GM21526 (cell line): ENCODE measurements around the gene PRODH.
"Not testable (repeated sequence)": the region's sequence is repeated elsewhere in the genome, so short reads cannot be mapped to it uniquely, and the experiment has no call there.

ENCODE experiments used
- ATAC-seq: cut with Tn5 transposase; IDR thresholded peaks from one replicate; pipeline ENCODE4 v1.9.1; 2021; ENCODE audit warnings: moderate library complexity; ENCODE audit not compliant: unreplicated experiment, low FRiP score

The PRODH gene

DNA sequence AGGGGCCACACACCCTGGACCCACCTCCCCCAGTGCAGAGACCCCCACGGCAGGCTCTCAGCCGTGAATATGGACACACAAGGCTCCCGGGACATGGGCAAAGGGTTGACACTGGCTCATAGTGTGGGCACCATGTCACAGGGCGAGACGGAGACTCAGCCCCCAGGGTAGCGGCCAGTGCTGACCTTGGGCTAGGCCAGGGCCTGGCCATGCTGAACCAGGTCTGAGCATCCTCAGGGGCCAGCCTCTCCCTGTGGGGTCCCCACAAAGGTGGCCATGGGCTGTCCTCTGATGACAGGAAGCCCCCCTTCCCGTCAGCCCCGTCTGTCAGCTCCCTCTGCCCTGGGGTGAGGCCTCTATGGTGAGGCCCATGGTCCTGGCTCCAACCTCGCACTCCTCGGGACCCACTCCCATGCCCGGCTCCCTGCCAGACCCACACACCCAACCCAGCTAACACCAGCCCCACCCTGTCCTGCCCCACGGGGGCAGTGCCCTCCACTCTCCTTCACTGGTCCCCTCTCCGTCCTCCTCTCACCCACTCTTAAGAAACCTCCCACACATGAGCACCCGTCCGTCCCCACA is 19.0 kb upstream of the PRODH start:
- no peak for ATAC-seq

- not testable (repeated sequence) for ATAC-seq
Observed at GRCh38 chr22:18954303-18954989, 18.4 kb upstream of the PRODH start.

DNA sequence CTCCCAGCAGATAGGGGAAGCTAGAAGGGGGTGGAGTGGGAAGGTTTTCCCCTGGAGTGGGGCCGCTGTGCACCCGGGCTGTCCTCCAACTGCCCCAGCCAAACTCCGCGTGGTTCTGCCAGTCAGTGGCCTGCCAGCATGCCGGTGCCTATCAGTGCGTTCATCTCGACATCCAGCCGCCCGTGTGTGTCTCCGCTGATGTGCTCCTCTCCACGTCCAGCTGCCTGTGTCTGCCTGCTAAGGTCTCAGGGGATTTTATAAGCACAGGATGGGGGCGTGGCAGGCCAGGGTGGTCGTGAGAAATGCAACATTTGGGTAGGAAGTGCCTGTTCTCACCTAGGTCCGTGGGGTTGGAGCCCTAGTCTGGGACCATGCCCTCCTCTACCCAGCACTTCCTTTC is 17.0 kb upstream of the PRODH start:
- ATAC-seq = not testable (repeated sequence)

DNA sequence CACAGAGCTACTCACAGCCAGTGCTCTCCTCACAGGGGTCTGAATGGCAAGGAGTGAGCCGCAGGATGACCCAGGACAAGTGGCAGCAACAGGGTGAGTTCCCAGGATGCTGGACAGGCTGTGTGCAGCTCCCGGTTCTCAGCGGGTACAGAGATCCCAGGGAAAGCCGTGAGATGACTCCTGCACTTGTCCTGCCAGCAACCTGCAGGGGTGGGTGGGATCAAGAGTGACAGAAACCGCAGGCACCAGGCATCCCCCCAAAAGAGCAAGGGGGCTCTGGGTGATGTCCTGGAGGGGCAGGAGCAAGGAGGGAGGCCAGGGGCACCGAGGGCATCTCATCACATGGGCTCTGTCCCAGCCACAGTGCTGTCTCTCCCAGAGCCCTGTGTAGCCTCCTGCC is 15.9 kb upstream of the PRODH start:
- no peak for ATAC-seq

DNA sequence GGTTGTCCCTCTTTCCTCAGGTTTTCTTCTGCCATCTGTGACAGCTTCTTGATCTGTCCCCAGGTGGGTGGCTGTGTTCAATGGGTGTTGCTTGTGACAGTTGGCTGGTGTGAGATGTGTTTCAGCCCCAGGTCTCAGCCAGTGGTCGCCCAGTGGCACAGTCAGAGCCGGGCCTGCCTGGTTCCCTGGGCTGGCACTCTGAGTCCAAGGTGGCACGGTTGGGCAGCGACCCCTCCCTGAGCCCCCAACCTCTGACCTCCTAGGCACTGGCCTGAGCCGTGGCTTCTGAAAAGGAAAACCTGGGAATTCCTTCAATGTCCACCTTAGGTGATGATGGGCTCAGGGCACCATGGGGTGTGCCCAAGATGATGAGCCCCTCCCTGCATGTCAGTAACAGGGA is 14.0 kb upstream of the PRODH start:
- no peak for ATAC-seq

GRCh38 chr22:18947905-18948304 is 11.8 kb upstream of the PRODH start:
- no peak for ATAC-seq

DNA sequence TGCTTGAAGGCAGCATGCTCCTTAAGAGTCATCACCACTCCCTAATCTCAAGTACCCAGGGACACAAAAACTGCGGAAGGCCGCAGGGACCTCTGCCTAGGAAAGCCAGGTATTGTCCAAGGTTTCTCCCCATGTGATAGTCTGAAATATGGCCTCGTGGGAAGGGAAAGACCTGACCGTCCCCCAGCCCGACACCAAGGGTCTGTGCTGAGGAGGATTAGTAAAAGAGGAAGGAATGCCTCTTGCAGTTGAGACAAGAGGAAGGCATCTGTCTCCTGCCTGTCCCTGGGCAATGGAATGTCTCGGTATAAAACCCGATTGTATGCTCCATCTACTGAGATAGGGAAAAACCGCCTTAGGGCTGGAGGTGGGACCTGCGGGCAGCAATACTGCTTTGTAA is 11.0 kb upstream of the PRODH start:
- ATAC-seq = not testable (repeated sequence)

GRCh38 chr22:18938691-18939090 is 2.6 kb upstream of the PRODH start:
- not testable (repeated sequence) for ATAC-seq

DNA sequence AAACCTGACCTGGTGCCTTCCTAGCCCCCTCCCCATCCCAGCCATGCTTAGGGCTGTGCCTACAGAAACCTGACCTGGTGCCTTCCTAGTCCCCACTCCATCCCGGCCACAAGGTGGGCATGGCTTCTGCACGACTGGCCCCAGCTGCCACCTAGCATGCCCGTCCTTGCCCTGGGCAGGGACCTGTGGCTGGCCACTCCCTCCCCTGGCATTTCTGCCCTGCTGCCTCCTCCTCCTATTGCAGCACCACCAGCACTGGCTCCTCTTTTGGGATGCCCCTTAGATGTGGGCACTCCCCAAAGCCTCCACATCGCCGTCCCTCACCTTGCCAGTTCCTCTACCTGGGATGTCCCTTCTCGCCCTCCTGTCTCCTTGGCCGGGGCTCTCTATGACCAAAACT is 1.4 kb downstream of the PRODH start:
- ATAC-seq = not testable (repeated sequence)

DNA sequence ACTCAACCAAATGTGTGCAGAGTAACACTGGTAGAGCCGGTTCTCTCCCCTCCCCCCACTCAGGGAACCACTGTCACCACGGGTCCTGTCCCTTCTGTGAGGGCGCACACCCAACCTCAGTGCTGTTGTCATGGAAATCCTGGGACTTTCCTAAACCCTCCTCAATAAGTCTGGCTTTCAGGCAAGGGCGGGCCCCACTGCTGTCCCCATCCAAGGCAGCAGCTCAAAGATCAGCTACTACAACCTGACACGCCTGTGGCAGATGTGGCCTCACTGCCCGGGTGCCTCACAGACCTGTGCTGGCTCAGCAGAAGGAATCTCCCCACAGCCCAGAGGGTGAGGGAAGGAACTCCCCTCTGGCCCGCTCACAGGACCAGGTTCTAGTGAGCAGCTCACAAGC is 2.2 kb downstream of the PRODH start:
- no peak for ATAC-seq

- ATAC-seq = no peak
Observed at GRCh38 chr22:18931905-18932652, 4.0 kb downstream of the PRODH start.

DNA sequence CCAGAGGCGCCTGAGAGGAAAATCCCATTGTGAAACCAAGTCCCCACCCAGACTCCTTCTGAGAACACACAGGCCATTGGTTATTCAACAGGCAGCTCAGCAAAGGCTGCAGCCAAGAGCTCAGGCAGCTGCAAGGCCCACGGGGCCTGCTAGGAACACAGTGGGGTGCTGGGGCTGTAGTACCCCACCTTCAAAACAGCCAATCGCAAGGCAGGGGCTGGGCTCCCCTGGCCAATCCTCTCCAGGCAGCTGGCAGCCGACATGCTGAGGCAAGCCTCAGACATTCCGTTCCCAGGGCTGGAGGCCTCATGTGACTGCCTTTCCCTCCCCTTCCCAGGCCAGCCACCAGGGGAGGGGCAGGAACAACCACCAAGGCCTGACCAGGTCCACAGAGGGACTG is 6.6 kb downstream of the PRODH start:
- no peak for ATAC-seq

GRCh38 chr22:18927573-18927972 is 8.5 kb downstream of the PRODH start:
- ATAC-seq = no peak

DNA sequence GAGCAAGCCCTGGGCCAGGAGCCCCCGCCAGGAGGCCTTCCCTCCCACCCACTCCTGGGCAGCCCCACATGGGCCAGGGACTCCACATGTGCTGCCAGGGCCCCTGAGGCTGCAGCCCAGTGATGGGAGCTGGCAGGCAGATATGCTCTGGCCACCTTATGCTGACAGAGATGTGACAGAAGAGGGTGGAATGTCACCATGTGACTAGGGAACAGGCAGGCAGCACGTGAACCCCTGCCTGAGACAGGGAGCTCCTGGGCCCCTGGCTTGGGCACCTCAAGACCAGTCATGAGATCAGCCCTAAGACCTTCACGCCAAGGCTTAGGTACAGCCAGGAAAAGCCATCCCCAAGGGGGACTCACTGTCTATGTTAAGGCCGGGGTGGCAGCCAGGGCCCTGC is 9.1 kb downstream of the PRODH start:
- no peak for ATAC-seq

GRCh38 chr22:18925368-18926064 is 10.6 kb downstream of the PRODH start:
- no peak for ATAC-seq

DNA sequence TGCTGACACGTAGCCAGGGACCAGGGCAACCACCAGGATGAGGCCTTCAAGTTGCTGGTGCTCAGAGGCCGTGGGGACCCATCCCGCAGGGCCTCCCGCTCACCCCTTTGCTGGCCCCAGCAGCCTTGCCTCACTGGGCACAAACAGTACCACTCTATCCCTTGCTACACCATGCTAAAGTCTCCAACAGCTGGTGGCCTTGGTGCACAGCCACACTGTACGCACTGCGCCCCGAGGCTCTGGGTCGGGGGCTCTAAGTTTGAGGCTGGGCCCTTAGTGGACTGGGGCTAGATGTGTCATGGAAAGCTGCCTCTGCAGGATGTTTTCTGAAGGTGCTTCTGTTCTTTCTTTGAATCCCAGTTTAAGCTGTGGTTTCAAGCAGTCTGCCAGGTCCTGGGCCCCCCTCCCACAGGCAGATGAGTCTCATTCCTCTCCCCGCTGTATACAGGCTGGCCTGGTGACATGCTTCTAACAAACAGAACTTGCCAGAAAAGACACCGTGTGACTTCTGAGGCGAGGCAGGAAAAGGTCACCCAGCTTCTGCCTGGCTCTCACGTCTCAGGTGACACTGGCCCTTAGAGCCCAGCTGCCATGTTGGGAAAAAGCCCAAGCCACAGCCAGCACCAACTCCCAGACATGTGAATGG is 15.7 kb downstream of the PRODH start:
- ATAC-seq = not testable (repeated sequence)

DNA sequence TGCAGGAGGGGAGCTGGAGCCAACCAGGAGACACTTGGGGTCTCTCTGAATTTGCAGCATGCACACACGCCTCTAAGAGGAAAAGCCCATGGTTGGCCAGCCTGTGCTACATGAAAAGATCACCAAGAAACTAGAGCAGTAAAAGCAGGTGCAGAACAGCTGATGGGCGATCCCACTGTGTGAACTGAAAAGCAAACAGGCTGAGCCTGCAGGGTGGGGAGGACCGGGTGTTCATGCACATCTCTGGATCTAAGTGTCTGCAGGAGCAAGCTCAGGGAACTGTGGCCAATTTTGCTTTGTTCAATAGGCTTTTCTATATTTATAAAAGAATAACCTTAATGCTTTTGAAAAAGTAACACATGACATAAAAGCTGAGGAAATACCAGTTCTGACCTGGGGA is 18.3 kb downstream of the PRODH start:
- ATAC-seq = not testable (repeated sequence)

- not testable (repeated sequence) for ATAC-seq
Observed at GRCh38 chr22:18915550-18915949, 20.5 kb downstream of the PRODH start.

DNA sequence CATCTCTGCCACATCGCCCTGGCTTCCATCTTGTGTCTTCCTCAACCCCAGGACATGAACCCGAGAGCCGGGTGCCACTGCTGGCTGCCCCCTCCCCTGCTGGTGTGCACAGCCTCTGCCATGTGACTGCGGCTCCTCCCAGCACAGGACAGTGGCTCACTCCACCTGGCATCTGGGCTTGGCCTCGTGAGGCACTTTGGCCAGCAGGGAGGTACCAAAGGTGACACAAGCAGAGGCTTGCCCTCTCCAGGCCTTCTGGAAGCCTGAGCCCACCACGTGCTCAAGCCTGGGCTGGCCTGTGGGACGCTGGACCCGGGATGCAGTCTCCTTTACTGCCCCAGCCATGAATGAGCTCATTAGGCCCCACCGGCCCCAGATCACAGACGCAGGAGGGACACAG is 21.5 kb downstream of the PRODH start:
- not testable (repeated sequence) for ATAC-seq

DNA sequence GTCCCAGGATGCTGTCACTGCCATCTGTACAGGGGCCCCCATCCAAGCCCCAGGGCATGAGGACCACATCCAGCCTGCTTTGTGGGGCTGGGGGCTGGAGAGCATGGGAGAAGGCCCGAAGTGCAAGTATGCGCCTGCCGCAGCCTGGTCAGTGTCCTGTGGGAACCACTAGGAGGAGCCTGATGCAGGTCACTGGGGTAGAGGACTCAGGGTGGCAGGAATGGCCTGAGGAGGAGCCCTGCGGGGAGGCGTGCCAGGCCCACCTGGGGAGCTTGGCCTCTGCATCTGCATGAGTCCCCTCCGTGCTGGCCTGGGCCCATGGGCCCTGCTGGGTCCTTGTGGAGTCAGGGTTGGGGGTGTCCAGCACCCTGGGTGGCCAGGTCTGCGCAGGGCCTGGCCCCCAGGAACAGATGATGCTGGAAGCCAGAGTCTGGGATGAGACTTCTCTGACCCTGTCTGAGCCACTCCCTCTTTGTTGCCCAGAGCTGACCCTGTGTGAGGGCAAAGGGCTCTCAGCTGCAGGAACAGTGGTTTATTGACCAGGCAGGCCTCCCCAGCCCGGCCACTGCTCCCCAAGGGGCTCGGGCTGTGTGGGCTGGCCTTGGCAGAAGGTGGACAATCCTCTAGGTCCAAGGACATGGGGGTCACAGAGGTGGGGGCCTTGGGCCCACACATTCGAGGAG is 23.7 kb downstream of the PRODH start:
- ATAC-seq = not testable (repeated sequence)
